Memory B cell (primary cell): Measurements from ENCODE around the gene CREB5.
"Not testable (repeated sequence)": the region's sequence is repeated elsewhere in the genome, so short reads cannot be mapped to it uniquely, and the experiment has no call there.

Experiments used
- ATAC-seq: fragments of 150-1000 bp; cut with Tn5 transposase; 2 replicates; pipeline ENCODE4 v1.10.0; 2021; ENCODE audit warnings: low read depth, mild to moderate bottlenecking, moderate library complexity
- DNase-seq, 2 donors: peaks; one replicate each; pipeline ENCODE4 v3.0.0; 2022; ENCODE audit warnings: low spot score in 2 of 2
- H3K27ac Mint-ChIP-seq: one replicate; pipeline ENCODE4 v1.8.0; 2022; ENCODE audit warnings: mild to moderate bottlenecking, moderate library complexity, mixed read lengths
- H3K27me3 Mint-ChIP-seq: one replicate; pipeline ENCODE4 v1.8.0; 2022; ENCODE audit warnings: mixed read lengths
- H3K36me3 Mint-ChIP-seq: one replicate; pipeline ENCODE4 v1.8.0; 2022; ENCODE audit warnings: mild to moderate bottlenecking, mixed read lengths
- H3K4me1 Mint-ChIP-seq: one replicate; pipeline ENCODE4 v1.8.0; 2022; ENCODE audit warnings: mixed read lengths
- H3K4me3 Mint-ChIP-seq: one replicate; pipeline ENCODE4 v1.8.0; 2022; ENCODE audit warnings: mild to moderate bottlenecking, moderate library complexity, mixed read lengths
- H3K9me3 Mint-ChIP-seq: one replicate; pipeline ENCODE4 v1.8.0; 2022; ENCODE audit warnings: mixed read lengths

CREB5 gene

GRCh38 chr7:28768577-28769147, 356.3 kb downstream of the CREB5 start:
- ATAC-seq: no peak
- Mint-ChIP-seq H3K9me3 (no peaks in the 10 kb centered on the region), H3K4me1 (no peaks in the 10 kb centered on the region), H3K27me3 (peaks cover 3% of the 10 kb centered on the region), H3K27ac (no peak overlapping the region), H3K36me3 (no peaks in the 10 kb centered on the region), H3K4me3 (no peak overlapping the region)
- no peak for DNase-seq

- ATAC-seq (no peak), DNase-seq (no peak)
- no peak overlapping the region for H3K4me3 Mint-ChIP-seq
- H3K27me3 Mint-ChIP-seq: peaks cover 3% of the 10 kb centered on the region
- no peaks in the 10 kb centered on the region for H3K4me1 Mint-ChIP-seq
- no peaks in the 10 kb centered on the region for H3K9me3 Mint-ChIP-seq
- H3K36me3 Mint-ChIP-seq: no peaks in the 10 kb centered on the region
- H3K27ac Mint-ChIP-seq: no peak overlapping the region
These were observed 359.7 kb downstream of the CREB5 start for GRCh38 chr7:28771906-28772622.

GRCh38 chr7:28773423-28774145, 361.3 kb downstream of the CREB5 start:
- Mint-ChIP-seq H3K4me3 (no peak overlapping the region), H3K4me1 (no peaks in the 10 kb centered on the region), H3K36me3 (no peaks in the 10 kb centered on the region), H3K27ac (no peak overlapping the region), H3K27me3 (peaks cover 3% of the 10 kb centered on the region), H3K9me3 (no peaks in the 10 kb centered on the region)
- ATAC-seq (no peak), DNase-seq (no peak)

GRCh38 chr7:28774261-28774988, 362.1 kb downstream of the CREB5 start:
- peaks cover 3% of the 10 kb centered on the region for H3K27me3 Mint-ChIP-seq
- no peaks in the 10 kb centered on the region for H3K9me3 Mint-ChIP-seq
- no peak overlapping the region for H3K27ac Mint-ChIP-seq
- no peaks in the 10 kb centered on the region for H3K36me3 Mint-ChIP-seq
- no peaks in the 10 kb centered on the region for H3K4me1 Mint-ChIP-seq
- no peak for ATAC-seq
- DNase-seq: no peak
- H3K4me3 Mint-ChIP-seq: no peak overlapping the region

GRCh38 chr7:28776463-28777157, 364.3 kb downstream of the CREB5 start:
- Mint-ChIP-seq H3K27ac (no peak overlapping the region), H3K36me3 (no peaks in the 10 kb centered on the region), H3K9me3 (no peaks in the 10 kb centered on the region), H3K4me1 (no peaks in the 10 kb centered on the region), H3K27me3 (peaks cover 4% of the 10 kb centered on the region), H3K4me3 (no peak overlapping the region)
- DNase-seq (no peak), ATAC-seq (no peak)

GRCh38 chr7:28778786-28779185, 366.5 kb downstream of the CREB5 start:
- H3K9me3 Mint-ChIP-seq: no peaks in the 10 kb centered on the region
- peaks cover 2% of the 10 kb centered on the region for H3K27me3 Mint-ChIP-seq
- no peaks in the 10 kb centered on the region for H3K36me3 Mint-ChIP-seq
- ATAC-seq (no peak), DNase-seq (no peak)
- H3K27ac Mint-ChIP-seq: no peak overlapping the region
- no peak overlapping the region for H3K4me3 Mint-ChIP-seq
- peaks cover 11% of the 10 kb centered on the region for H3K4me1 Mint-ChIP-seq

GRCh38 chr7:28779954-28780353, 367.6 kb downstream of the CREB5 start:
- Mint-ChIP-seq H3K27ac (no peak overlapping the region), H3K4me3 (no peak overlapping the region), H3K9me3 (no peaks in the 10 kb centered on the region), H3K36me3 (no peaks in the 10 kb centered on the region), H3K4me1 (peaks cover 11% of the 10 kb centered on the region), H3K27me3 (peaks cover 2% of the 10 kb centered on the region)
- ATAC-seq (no peak), DNase-seq (no peak)

- Mint-ChIP-seq H3K4me3 (peak overlapping the region; percentile 24), H3K4me1 (peaks cover 15% of the 10 kb centered on the region)
- ATAC-seq: peak; percentile 68
These were observed 370.0 kb downstream of the CREB5 start for GRCh38 chr7:28782362-28782761.

GRCh38 chr7:28784171-28784902, 372.0 kb downstream of the CREB5 start:
- Mint-ChIP-seq H3K27ac (no peak overlapping the region), H3K9me3 (no peaks in the 10 kb centered on the region), H3K4me1 (peaks cover 15% of the 10 kb centered on the region), H3K36me3 (no peaks in the 10 kb centered on the region), H3K27me3 (peaks cover 2% of the 10 kb centered on the region), H3K4me3 (no peak overlapping the region)
- ATAC-seq (no peak), DNase-seq (no peak)

More at GRCh38 chr7:28782362-28782761, 370.0 kb downstream of the CREB5 start:
- Mint-ChIP-seq H3K27ac (no peak overlapping the region), H3K9me3 (no peaks in the 10 kb centered on the region), H3K36me3 (no peaks in the 10 kb centered on the region), H3K27me3 (peaks cover 2% of the 10 kb centered on the region)
- DNase-seq: no peak

- no peak overlapping the region for H3K4me3 Mint-ChIP-seq
- H3K27ac Mint-ChIP-seq: no peak overlapping the region
- H3K9me3 Mint-ChIP-seq: peaks cover 1% of the 10 kb centered on the region
- DNase-seq (no peak), ATAC-seq (no peak)
- peaks cover 16% of the 10 kb centered on the region for H3K4me1 Mint-ChIP-seq
- H3K36me3 Mint-ChIP-seq: no peaks in the 10 kb centered on the region
- peaks cover 2% of the 10 kb centered on the region for H3K27me3 Mint-ChIP-seq
These were observed 373.0 kb downstream of the CREB5 start for GRCh38 chr7:28785041-28785995.

- peaks cover 16% of the 10 kb centered on the region for H3K4me1 Mint-ChIP-seq
- not testable (repeated sequence) for H3K36me3 Mint-ChIP-seq, H3K27ac Mint-ChIP-seq, H3K27me3 Mint-ChIP-seq, H3K9me3 Mint-ChIP-seq, H3K4me3 Mint-ChIP-seq, ATAC-seq, DNase-seq
These were observed 373.8 kb downstream of the CREB5 start for GRCh38 chr7:28786156-28786555.

GRCh38 chr7:28787106-28787505, 374.8 kb downstream of the CREB5 start:
- DNase-seq (no peak), ATAC-seq (peak; percentile 53)
- Mint-ChIP-seq H3K27me3 (peaks cover 4% of the 10 kb centered on the region), H3K27ac (no peak overlapping the region), H3K4me3 (no peak overlapping the region), H3K4me1 (peaks cover 13% of the 10 kb centered on the region), H3K9me3 (peaks cover 1% of the 10 kb centered on the region), H3K36me3 (no peaks in the 10 kb centered on the region)
